GM21723 (cell line): ENCODE data around the gene CDKL2.

ENCODE experiments used
- ATAC-seq: cut with Tn5 transposase; IDR thresholded peaks from one replicate; pipeline ENCODE4 v1.9.1; 2021; ENCODE audit warnings: mild to moderate bottlenecking, moderate library complexity; ENCODE audit not compliant: unreplicated experiment

Gene CDKL2

DNA sequence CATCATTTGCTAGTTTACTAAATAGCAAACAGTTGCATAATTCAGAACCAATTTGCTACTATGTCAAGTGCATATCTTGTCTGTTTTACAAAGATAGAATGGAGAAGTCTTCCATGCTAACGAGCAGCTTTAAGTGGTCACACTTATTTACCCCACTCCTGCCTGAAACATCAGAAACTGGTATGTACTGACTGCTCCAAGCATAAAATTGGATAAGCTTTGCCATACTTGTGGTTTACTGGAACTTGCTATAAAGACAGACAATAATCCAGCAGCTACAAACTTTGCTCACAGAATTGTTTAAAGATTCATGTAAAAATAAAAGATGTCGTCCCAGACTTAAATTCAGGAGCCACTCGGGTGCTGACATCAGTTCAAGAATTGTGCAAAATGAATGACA, 13.3 kb upstream of the CDKL2 start:
- no peak for ATAC-seq

DNA sequence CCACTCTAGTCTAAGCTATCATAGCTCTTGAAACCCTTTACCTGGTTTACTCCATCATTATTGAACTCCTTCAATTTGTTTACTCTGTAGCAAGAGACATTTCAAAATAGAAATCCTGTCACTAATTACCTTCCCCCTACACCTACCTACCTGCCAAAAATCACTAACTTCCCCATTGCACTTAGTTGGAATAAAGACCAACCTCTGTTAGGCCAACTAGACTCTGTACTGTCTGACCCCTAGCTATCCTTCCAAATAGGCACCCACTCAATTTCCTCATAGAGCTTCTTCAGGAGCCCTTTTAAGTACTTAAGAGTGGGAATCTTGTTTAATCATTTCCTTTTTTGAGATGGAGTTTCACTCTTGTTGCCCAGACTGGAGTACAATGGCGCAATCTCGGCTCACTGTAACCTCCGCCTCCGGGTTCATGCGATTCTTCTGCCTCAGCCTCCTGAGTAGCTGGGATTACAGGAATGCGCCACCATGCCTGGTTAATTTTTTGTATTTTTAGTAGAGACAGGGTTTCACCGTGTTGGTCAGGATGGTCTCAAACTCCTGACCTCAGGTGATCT, 8.9 kb upstream of the CDKL2 start:
- no peak for ATAC-seq

DNA sequence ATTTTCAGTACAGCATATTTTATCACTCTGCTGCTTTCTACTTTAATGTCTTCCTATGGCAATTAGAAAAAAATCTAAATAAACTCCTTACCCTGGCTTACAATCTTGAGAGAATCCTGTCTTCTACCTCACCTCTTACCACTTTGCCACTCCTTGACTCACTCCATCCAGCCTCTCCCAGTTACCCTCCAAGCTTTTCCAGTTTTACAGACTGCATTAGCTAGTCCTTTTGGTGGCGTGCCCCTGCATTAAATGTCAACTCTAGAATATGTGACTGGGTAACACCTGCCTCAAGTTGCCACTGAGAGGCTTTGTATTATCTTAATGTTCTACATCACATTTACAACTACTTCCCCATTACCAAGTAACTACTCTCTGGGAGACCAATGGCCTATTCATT, 7.5 kb upstream of the CDKL2 start:
- ATAC-seq, result no peak

DNA sequence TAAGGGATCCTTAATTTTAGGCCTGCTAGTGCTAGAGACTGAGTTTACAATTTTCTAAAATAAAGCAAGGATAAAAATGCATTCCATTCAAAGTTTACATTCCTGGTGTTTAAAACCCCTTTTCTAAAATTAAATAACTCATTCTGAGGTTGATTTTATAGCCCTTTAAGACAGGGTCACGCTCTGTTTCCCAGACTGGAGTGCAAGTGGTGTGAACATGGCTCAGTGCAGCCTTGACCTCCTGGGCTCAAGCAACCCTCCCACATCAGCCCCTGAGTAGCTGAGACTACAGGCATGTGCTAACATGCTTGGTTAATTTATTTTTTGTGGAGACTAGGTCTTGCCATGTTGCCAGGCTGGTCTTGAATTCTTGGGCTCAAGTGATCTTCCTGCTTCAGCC, 6.8 kb upstream of the CDKL2 start:
- no peak for ATAC-seq

DNA sequence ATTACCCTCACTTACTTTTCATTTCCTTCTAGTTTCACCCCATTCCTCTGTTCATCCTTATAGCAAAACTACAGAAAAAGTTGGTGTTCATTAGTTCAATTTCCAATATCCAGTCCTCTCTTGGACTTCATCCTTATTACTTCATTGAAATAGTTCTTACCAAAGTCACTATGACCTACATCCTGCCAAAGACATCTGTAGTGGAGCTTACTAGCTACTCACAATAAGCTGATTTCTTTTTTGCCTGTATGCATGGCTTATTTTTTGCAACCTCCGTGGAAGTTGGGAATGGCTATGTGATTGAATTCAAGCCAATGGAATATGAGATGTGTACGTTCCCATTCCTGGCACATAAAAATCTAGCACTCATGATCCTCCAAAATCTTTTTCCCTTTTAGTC, 4.6 kb upstream of the CDKL2 start:
- no peak for ATAC-seq

DNA sequence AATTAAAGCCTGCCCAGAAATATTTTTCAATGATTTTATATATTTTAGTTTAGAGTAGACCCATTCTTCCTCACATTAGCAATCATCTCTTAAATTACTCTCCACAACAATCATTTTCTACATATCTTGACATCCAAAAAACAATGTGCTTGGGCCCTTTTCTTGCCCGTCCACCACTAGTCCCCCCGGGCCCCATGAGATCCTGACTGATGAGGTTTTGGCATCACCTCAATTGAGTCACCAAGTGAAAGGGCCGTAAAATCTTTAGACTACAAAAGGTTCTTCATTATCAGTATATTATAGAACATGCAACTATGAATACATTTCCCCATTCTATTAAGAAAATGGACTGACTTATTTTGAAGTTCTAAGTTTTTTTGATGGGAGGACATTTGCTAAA, 4.0 kb upstream of the CDKL2 start:
- no peak for ATAC-seq

DNA sequence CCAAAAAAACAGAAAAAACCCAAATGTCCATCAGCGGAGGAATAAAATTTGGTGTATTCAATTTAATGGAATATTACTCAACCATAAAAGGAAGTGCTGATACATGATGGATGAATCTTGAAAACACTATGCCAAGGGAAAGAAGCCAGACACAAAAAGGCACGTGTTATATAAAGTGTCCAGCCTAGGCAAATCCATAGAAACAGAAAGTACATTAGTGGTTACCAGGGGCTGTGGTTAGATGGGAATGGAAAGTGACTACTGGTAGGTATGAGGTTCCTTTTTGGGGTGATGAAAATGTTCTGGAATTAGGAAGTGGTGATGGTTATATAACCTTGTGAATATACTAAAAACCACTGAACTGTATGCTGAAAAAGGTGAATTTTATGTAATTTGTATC, 3.5 kb upstream of the CDKL2 start:
- no peak for ATAC-seq

DNA sequence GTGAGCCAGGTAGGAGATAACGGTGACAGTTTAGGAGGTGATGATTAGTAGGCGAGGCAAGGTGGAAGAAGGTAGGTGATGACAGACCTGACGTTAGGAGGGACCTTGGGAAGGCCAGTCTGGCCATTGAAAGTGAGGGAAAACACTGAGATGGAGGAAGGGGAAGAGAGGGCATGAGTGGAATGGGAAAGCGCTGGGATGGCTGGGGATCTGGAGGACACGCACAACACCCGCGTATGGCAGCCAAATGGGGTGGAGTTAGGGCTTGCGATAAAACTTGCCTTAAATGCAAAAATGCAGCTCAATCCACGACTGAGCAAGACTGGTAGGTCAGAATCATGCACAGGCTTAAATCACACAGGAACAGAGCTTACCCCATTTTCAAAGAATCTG, 605 bp upstream of the CDKL2 start:
- ATAC-seq, result no peak

DNA sequence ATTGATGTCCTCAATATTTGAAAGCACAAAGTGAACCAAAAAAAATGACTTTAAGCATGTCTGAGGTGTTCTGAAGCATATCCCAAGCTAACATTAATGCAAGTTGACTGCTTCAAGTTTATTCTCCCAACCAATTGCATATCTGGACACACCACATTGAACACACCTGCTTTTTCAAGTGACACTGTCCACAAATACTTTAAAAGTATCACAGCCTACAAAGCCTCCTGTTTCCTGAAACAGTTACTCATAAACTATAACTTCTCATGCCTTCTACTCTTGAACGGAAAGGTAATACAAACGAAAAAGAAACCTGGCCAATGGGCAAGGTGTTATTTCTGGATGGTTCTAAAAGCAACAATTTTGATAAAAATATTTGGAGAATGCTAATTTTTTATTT, 1.1 kb downstream of the CDKL2 start:
- no peak for ATAC-seq

DNA sequence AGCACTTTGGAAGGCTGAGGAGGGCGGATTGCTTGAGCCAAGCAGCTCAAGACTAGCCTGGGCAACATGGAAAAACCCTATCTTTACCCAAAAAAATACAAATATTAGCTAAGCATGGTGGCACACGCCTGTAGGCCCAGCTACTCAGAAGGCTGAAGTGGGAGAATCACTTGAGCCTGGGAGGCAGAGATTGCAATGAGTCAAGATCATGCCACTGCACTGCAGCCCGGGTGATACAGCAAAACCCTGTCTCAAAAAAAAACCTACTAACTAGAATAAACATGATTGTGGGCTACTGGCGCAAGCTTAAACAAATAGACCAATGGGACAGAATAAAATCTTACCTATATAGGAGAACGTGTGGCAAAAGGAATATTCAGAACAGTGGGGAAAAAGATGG, 7.3 kb downstream of the CDKL2 start:
- ATAC-seq, result no peak

DNA sequence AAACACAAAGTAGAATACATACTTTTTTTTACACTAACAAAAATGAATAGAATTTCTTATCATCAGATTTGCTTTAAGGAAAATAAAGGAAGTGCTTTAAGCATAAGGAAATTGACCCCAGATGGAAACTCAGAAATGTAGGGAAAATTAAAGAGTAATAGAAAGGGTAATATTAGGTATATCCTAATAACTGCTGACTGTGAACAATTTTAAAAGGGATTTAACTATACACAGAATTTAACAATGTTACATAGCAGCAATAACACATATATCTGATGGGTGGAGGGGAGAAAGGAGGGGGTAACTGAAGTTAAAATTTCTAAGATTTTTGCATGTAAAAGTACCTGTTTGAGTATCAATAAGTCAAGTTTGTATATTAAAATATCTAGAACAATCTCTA, 8.6 kb downstream of the CDKL2 start:
- no peak for ATAC-seq

DNA sequence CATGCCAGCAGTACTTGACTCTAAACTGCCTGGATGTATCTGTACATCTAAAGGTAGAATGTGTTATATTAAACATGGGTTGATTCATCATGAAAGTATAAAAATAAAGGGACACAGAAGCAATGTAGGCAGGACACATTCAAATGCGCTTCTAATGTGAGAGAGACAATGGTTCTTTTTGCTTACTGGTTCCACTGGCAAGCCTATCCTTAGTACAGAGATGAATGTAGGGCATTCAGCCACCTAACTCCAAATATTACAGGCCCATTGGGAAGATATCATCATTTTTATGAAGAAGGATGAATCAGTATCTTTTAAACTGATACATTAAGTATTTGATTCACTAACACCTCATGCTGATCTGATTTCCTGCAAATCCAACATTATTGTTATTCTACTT, 18.0 kb downstream of the CDKL2 start:
- no peak for ATAC-seq

DNA sequence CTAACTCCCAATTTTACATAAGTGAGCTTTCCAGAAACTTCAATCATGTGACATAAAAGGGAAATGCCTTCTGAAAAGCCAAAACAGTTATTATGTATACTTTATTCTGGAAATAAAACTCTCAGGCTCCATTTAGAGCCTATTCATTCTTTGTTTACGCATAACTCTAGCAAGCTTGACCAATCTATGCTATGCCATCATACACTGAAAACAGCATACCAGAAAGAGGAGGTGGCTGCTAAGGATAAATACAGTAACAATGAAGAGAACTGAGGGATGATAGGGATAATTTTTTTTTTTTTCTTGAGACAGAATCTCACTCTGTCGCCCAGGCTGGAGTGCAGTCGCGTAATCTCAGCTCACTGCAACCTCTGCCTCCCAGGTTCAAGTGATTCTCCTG, 24.4 kb downstream of the CDKL2 start:
- ATAC-seq, result no peak

DNA sequence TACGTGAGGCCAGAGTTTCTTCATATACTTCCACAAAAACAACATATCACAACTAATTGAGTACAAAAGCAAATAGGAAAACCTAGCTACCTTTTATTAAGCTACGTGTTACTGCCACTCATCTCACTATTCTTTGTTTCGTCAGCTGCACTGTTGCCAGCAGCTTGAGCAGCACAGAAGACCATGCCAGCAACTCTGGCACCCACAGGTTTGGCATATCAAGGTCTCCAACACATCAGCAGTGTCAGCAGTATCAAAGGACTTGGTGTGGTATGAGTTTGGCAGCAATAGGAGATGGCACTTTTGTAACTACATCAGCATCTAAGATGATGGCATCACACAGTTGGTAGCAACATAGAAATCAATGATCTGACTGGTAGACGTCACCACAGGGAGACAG, 30.7 kb downstream of the CDKL2 start:
- no peak for ATAC-seq

DNA sequence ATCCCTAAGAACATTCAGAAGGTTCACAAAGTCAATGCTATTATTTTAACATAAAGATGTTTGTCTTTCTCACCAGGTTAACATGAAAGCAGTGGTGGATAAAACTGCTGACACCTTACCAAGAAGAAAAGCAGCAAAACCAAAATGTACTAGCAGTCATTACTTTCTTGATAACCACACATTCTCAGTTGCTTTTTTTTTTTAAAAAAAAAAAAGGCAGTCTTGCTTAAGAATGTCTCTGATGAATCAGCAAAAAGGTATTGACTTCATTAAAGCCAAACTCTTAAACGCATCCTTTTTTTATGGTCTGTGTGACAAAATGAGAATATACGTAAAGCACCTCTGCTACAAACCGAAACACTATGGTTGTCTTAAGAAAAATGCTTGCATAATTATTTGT, 31.9 kb downstream of the CDKL2 start:
- no peak for ATAC-seq

DNA sequence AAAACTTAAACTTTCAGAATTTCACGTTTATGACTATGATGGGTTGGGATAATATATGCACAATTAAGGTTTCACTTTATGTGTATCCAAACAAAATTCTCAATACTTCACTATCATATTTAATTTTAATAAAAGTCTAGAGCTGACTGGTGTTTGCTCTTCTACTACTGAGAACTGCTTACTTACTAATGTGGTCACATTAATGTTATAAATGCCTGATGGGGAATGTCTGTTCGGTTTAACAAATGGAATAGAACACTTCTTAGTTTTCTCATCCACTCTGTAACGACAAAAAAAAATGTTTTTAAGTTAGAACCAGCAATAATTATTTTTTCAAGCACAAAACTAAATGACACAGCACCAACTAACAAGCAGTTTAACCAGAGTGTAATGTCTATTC, 34.3 kb downstream of the CDKL2 start:
- ATAC-seq, result no peak

DNA sequence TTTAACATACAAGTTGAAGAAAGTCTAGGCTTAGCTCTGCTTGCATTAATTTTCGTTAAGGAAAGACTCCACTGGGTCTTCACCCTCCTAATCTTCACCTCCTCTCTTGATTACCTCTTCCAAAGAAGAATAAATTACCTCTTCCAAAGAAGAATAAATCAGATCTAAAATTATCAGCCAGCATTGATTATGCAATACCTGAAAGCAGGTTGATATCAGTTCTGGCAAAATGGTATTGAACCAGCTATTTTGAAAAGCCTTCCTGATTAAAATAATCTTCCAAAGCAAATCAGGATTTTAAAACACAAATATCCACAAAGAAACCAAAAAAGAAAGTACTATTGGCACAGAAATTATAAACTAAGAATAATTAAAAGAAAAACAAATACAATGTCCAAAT, 36.9 kb downstream of the CDKL2 start:
- ATAC-seq, result no peak

DNA sequence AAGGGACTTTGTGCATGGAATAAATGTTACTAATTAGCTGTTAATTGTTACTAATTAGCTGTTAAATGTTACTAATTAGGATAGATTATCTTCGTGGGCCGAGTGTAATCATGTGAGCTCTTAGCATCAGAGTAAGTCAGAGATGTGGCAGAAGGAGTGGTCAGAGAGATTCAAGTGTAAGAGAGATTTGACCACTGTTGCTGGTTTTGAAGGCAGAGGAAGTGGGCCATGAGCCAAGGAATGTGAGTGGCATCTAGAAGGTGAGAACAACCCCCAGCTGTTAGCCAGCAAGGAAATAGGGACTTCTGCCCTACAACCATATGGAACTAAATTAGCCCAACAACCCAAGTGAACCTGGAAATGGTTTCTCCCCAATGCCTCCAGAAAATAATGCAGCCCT, 46.3 kb downstream of the CDKL2 start:
- ATAC-seq, result no peak

DNA sequence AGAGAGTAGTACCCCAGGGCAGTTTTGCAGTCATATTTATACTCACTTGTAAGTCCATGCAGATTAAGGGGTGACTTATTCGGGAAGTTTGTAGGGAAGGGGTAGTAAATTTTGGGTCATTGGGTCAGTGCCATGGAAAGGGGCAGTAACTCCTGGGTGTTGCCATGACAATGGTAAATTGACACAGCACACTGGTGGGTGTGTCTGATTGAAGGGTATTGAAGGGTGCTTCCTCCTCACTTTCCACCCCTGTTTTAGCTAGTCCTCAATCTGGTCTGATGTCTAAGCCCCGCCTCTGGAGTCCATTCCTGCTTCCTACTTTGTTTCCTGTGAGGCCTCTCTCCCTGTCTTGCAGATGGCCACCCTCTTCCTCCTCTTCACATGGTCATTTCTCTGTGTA, 62.6 kb downstream of the CDKL2 start:
- ATAC-seq, result no peak

DNA sequence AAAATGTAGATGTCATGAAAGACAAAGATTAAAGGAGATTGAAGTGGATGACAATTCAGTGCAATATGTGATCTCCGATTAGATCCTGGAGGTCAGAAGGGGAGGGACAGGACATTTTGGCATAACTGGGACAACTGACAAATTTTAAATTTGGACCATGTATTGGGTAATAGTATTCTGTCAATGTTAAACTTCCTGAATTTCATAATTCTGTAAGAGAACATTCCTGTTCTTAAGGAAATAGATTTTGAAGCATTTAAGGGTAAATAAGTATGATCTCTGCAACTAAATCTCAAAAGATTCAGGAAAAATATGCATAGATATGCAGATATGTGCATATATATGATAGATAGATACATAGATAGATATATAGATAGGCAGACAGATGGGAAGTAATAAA, 63.4 kb downstream of the CDKL2 start:
- no peak for ATAC-seq

DNA sequence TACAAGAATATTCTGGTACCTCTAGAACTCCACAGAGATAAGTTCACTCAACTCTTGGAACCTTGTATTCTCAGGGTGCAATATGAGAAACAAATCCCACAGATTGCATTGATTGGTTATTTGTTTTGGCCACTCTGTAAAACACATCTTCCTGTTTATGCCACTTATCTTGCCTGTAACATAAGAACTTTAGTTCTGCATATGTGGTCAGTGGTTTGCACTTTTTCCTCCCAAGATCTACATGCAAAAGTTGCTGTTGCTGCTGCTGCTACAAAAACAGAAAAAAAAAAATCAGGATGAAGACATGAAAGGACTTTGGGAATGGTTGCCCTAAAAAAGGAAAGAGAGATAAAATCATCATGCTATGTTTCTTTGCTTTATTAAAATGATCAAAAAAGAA, 64.8 kb downstream of the CDKL2 start:
- no peak for ATAC-seq

DNA sequence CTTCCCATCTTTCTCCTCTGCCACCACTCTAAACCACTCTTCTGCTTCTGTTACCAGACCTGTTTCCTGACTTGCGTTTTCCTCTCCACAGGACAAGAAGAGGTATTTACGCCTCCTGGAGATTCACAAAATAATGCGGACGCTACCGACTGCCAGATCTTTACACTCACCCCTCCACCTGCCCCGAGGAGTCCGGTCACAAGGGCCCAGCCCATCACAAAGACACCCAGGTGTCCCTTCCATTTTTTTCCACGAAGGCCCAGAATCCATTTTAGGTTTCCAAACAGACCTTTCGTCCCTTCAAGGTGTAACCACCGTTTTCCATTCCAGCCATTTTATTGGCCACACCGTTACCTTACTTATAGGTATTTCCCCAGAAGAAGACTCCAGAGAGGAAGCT, 66.3 kb downstream of the CDKL2 start:
- ATAC-seq, result no peak

DNA sequence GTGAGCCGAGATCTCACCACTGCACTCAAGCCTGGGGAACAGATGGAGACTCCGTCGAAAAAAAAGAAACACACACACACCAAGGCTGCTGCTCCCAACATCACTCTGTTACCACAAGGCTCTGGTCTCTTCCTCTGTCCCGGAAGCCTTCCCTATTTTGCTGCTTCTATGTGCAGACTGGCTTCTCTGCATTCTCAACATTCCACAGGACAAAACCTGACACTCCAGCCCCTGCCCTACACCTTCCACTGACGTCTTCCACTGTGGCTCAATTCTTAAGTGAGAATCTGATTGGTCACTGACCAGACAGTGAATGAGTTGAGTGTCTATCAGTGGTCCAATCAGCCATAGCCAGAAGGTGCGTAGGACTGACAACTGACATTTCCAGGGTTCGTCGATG, 68.5 kb downstream of the CDKL2 start:
- no peak for ATAC-seq

DNA sequence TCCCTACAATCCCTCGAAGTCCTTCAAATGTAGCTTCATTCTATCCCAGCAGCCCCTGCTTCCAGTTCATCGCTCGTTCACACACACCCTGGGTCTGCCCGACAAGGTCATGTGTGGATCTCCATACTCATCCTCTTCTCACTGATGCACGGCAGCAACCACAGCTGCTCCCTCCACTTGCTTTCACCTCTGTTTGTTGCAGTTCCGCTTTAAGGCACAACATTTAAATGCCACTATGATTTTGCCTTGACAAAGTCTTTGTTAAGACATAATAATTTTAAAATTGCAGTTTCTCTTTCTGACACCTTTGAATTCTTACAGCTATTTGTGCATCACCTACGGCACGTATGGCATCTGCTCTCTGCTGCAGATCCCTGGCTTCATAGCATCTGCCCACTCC, 72.6 kb downstream of the CDKL2 start:
- no peak for ATAC-seq
